ENCODE measurements around the gene ATXN7L1. TPM values are rescaled to one million over a fixed set of nuclear protein-coding genes. Genes with fewer than 3 reads are reported as not detected.

Gene ATXN7L1
- total and polyA plus RNA-seq, 7 donors: 1.2 to 6.0 (median 3.0) TPM

DNA sequence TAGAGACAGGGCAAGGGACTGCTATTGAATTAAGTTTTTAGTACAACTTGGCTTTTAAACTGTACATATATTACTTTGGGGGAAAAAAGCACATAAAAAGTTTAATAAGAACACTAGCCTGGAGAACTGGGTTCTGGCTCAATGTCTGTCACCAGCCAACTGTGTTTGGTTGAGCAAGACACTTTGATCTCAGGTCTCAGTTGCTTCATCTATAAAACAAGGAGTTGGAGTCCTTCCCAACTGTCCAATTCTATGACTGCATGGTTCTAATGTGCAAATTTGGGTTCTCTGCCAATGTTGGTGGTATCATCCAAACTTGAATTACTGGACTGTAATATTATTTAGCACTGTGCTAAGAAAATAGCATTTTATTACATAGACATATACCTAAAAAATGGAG, 50.3 kb downstream of the ATXN7L1 start:
- no peaks in the 10 kb centered on the region for H3K27me3 ChIP-seq (ENCODE audit: insufficient read depth in 3 of 3, low read length in 2 of 3)
- no peak for DNase-seq
- peaks cover 22% of the 10 kb centered on the region for H3K4me1 ChIP-seq
- intact Hi-C loops (cut with DNase I): no loop called here
- peak; percentile 53 to 79 (median 70) for ATAC-seq
- no peaks in the 10 kb centered on the region for H3K9me3 ChIP-seq
- no peak overlapping the region for H3K27ac ChIP-seq
- no peaks in the 10 kb centered on the region for H3K36me3 ChIP-seq (ENCODE audit: insufficient read depth in 1 of 2, low read depth in 1 of 2)
- TF ChIP-seq, protein P1, sequence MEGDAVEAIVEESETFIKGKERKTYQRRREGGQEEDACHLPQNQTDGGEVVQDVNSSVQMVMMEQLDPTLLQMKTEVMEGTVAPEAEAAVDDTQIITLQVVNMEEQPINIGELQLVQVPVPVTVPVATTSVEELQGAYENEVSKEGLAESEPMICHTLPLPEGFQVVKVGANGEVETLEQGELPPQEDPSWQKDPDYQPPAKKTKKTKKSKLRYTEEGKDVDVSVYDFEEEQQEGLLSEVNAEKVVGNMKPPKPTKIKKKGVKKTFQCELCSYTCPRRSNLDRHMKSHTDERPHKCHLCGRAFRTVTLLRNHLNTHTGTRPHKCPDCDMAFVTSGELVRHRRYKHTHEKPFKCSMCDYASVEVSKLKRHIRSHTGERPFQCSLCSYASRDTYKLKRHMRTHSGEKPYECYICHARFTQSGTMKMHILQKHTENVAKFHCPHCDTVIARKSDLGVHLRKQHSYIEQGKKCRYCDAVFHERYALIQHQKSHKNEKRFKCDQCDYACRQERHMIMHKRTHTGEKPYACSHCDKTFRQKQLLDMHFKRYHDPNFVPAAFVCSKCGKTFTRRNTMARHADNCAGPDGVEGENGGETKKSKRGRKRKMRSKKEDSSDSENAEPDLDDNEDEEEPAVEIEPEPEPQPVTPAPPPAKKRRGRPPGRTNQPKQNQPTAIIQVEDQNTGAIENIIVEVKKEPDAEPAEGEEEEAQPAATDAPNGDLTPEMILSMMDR (IDR thresholded peaks at IDR 0.05): no peak
- no peak overlapping the region for H3K4me3 ChIP-seq

DNA sequence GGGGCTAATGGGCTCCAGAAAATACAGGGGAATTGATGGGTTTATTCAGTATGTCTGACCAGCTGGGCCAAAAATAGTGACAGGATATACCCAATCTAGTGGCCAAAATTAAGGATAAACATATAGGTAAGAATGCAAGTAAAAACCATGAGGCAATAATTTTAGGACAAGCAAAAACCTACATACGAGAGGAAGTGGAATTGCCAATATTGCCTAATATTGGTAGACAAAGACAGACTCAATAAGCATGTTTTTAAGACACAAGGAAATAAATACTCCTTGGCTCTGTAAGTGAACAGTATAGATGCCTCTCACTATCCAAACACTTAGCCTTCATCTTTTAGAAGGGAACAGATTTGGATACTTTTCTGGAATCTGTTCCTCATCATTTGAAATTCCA, 51.0 kb downstream of the ATXN7L1 start:
- TF ChIP-seq, protein P1 (IDR thresholded peaks at IDR 0.05): no peak
- no peaks in the 10 kb centered on the region for H3K27me3 ChIP-seq (ENCODE audit: insufficient read depth in 3 of 3, low read length in 2 of 3)
- peaks cover 15% of the 10 kb centered on the region for H3K4me1 ChIP-seq
- ATAC-seq: no peak
- no peak overlapping the region for H3K27ac ChIP-seq
- no peaks in the 10 kb centered on the region for H3K9me3 ChIP-seq
- 95 to 97% (median 97%) methylated on average over 1 of the region's 1 CpG for WGBS, 3 donors
- intact Hi-C loops (cut with DNase I): no loop called here
- H3K4me3 ChIP-seq: no peak overlapping the region
- H3K36me3 ChIP-seq (ENCODE audit: insufficient read depth in 1 of 2, low read depth in 1 of 2): no peaks in the 10 kb centered on the region
- no peak for DNase-seq

DNA sequence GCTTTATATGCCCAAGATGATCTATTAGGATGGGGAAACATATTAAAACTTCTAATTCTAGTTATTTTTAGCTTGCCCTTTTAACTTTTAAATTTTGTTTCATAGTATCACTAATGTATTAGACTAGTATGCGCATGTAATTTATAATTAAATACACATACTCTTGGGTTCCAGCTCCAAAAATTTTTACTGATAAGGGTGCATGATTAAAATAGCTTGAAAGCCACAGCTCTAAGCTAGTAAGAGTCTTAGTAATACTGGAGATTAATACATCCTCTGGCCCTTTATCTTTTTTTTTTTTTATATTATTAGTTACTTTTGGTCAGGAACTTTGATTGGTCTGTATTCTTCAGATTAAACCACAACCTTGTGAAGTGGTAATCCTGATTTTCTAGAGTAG, 53.6 kb downstream of the ATXN7L1 start:
- no peak for ATAC-seq
- H3K9me3 ChIP-seq: no peaks in the 10 kb centered on the region
- TF ChIP-seq, protein P1 (IDR thresholded peaks at IDR 0.05): no peak
- intact Hi-C loops (cut with DNase I): no loop called here
- peaks cover 8% of the 10 kb centered on the region for H3K4me1 ChIP-seq
- H3K27ac ChIP-seq: no peak overlapping the region
- WGBS, 3 donors: 92 to 100% (median 98%) methylated on average over 1 of the region's 1 CpG
- no peaks in the 10 kb centered on the region for H3K36me3 ChIP-seq (ENCODE audit: insufficient read depth in 1 of 2, low read depth in 1 of 2)
- no peak overlapping the region for H3K4me3 ChIP-seq
- no peak for DNase-seq
- no peaks in the 10 kb centered on the region for H3K27me3 ChIP-seq (ENCODE audit: insufficient read depth in 3 of 3, low read length in 2 of 3)

DNA sequence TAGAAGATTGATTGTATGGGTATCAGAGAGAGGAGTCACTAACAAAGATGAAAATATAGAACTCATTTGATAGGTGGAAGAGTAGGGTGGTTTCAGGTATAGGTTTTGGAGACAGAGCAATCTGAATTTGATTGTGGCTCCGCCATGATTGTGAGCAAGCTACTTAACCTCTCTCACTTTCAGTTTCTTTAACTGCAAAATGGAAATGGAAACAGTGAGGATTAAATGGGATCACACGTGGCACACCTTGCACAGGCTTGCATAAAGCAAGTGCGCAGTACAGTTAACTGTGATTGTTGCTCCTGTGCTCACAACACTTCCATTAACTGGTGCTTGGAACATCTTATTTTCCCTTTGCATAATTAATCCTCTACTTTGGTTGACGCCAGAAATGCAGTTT, 54.9 kb downstream of the ATXN7L1 start:
- 93 to 98% (median 94%) methylated on average over 4 of the region's 4 CpGs for WGBS, 3 donors
- H3K36me3 ChIP-seq (ENCODE audit: insufficient read depth in 1 of 2, low read depth in 1 of 2): no peaks in the 10 kb centered on the region

More for the DNA sequence above, 54.9 kb downstream of the ATXN7L1 start:
- DNase-seq (no peak), ATAC-seq (no peak)
- no peak overlapping the region for H3K4me3 ChIP-seq
- intact Hi-C loops (cut with DNase I): no loop called here
- no peaks in the 10 kb centered on the region for H3K27me3 ChIP-seq (ENCODE audit: insufficient read depth in 3 of 3, low read length in 2 of 3)
- no peaks in the 10 kb centered on the region for H3K9me3 ChIP-seq
- no peak overlapping the region for H3K27ac ChIP-seq
- TF ChIP-seq, protein P1 (IDR thresholded peaks at IDR 0.05): no peak
- peaks cover 8% of the 10 kb centered on the region for H3K4me1 ChIP-seq

All from psoas muscle (tissue), 8 donors.